ENCODE measurements around the gene SST.
"Not testable (repeated sequence)": the region's sequence is repeated elsewhere in the genome, so short reads cannot be mapped to it uniquely, and the experiment has no call there.

SST gene

GRCh38 chr3:187684880-187685279 lies 14.7 kb upstream of the SST start:
- Histone ChIP-seq H3K79me2 (ENCODE audit: insufficient read depth, low read depth) (no peaks in the 10 kb centered on the region), H3K4me2 (no peak overlapping the region), H3K27ac (no peak overlapping the region), H4K20me1 (ENCODE audit: insufficient read depth) (no peaks in the 10 kb centered on the region), H2AFZ (ENCODE audit: low read depth) (no peak overlapping the region), H3K36me3 (ENCODE audit: insufficient read depth) (no peaks in the 10 kb centered on the region), H3K9ac (no peak overlapping the region), H3K4me1 (ENCODE audit: low read depth, poor library complexity, severe bottlenecking) (peaks cover 6% of the 10 kb centered on the region), H3K27me3 (ENCODE audit: insufficient read depth, low read depth) (no peaks in the 10 kb centered on the region), H3K4me3 (IDR thresholded peaks at IDR 0.05; ENCODE audit: insufficient read depth, low read depth, low read length) (no peak overlapping the region)
- no peak for TF ChIP-seq CTCF (conservative IDR thresholded peaks at IDR 0.05; ENCODE audit: low read depth, low read length)

- H3K9ac ChIP-seq, result no peak overlapping the region
- no peak for TF ChIP-seq CTCF (conservative IDR thresholded peaks at IDR 0.05; ENCODE audit: low read depth, low read length)
- H3K4me3 ChIP-seq (IDR thresholded peaks at IDR 0.05; ENCODE audit: insufficient read depth, low read depth, low read length), result no peak overlapping the region
- H3K79me2 ChIP-seq (ENCODE audit: insufficient read depth, low read depth), result no peaks in the 10 kb centered on the region
- peaks cover 6% of the 10 kb centered on the region for H3K4me1 ChIP-seq (ENCODE audit: low read depth, poor library complexity, severe bottlenecking)
- no peak overlapping the region for H3K4me2 ChIP-seq
- no peak overlapping the region for H3K27ac ChIP-seq
- H4K20me1 ChIP-seq (ENCODE audit: insufficient read depth), result no peaks in the 10 kb centered on the region
- H2AFZ ChIP-seq (ENCODE audit: low read depth), result no peak overlapping the region
- no peaks in the 10 kb centered on the region for H3K36me3 ChIP-seq (ENCODE audit: insufficient read depth)
- no peaks in the 10 kb centered on the region for H3K27me3 ChIP-seq (ENCODE audit: insufficient read depth, low read depth)
Measured at GRCh38 chr3:187684444-187684843, 14.2 kb upstream of the SST start.

- not testable (repeated sequence) for H3K36me3 ChIP-seq (ENCODE audit: insufficient read depth)
Measured at GRCh38 chr3:187681756-187682155, 11.6 kb upstream of the SST start.

GRCh38 chr3:187679638-187680396 lies 9.6 kb upstream of the SST start:
- peak; percentile 95 for TF ChIP-seq CTCF (conservative IDR thresholded peaks at IDR 0.05; ENCODE audit: low read depth, low read length)
- Histone ChIP-seq H3K4me2 (no peak overlapping the region), H3K9ac (no peak overlapping the region)

More at GRCh38 chr3:187681756-187682155, 11.6 kb upstream of the SST start:
- H2AFZ ChIP-seq (ENCODE audit: low read depth); H3K4me3 ChIP-seq (IDR thresholded peaks at IDR 0.05; ENCODE audit: insufficient read depth, low read depth, low read length); H4K20me1 ChIP-seq (ENCODE audit: insufficient read depth); H3K27ac ChIP-seq; H3K4me2 ChIP-seq; H3K27me3 ChIP-seq (ENCODE audit: insufficient read depth, low read depth); H3K79me2 ChIP-seq (ENCODE audit: insufficient read depth, low read depth); H3K9ac ChIP-seq: not testable (repeated sequence)
- peaks cover 11% of the 10 kb centered on the region for H3K4me1 ChIP-seq (ENCODE audit: low read depth, poor library complexity, severe bottlenecking)

GRCh38 chr3:187678726-187679268 lies 8.6 kb upstream of the SST start:
- H3K27me3 ChIP-seq (ENCODE audit: insufficient read depth, low read depth), result no peaks in the 10 kb centered on the region
- peak; percentile 58 for TF ChIP-seq CTCF (conservative IDR thresholded peaks at IDR 0.05; ENCODE audit: low read depth, low read length)
- H3K79me2 ChIP-seq (ENCODE audit: insufficient read depth, low read depth), result no peaks in the 10 kb centered on the region
- no peaks in the 10 kb centered on the region for H4K20me1 ChIP-seq (ENCODE audit: insufficient read depth)
- no peak overlapping the region for H3K4me3 ChIP-seq (IDR thresholded peaks at IDR 0.05; ENCODE audit: insufficient read depth, low read depth, low read length)
- H3K4me1 ChIP-seq (ENCODE audit: low read depth, poor library complexity, severe bottlenecking), result peaks cover 5% of the 10 kb centered on the region
- H3K4me2 ChIP-seq, result no peak overlapping the region
- no peak overlapping the region for H3K9ac ChIP-seq
- H2AFZ ChIP-seq (ENCODE audit: low read depth), result no peak overlapping the region
- H3K36me3 ChIP-seq (ENCODE audit: insufficient read depth), result no peaks in the 10 kb centered on the region
- H3K27ac ChIP-seq, result no peak overlapping the region

More at GRCh38 chr3:187679638-187680396, 9.6 kb upstream of the SST start:
- no peak overlapping the region for H2AFZ ChIP-seq (ENCODE audit: low read depth)
- H3K27me3 ChIP-seq (ENCODE audit: insufficient read depth, low read depth), result no peaks in the 10 kb centered on the region
- no peaks in the 10 kb centered on the region for H4K20me1 ChIP-seq (ENCODE audit: insufficient read depth)
- H3K36me3 ChIP-seq (ENCODE audit: insufficient read depth), result no peaks in the 10 kb centered on the region
- peaks cover 7% of the 10 kb centered on the region for H3K4me1 ChIP-seq (ENCODE audit: low read depth, poor library complexity, severe bottlenecking)
- no peak overlapping the region for H3K27ac ChIP-seq
- no peak overlapping the region for H3K4me3 ChIP-seq (IDR thresholded peaks at IDR 0.05; ENCODE audit: insufficient read depth, low read depth, low read length)
- no peaks in the 10 kb centered on the region for H3K79me2 ChIP-seq (ENCODE audit: insufficient read depth, low read depth)
